ENCODE measurements around the gene MLF1.

DNA sequence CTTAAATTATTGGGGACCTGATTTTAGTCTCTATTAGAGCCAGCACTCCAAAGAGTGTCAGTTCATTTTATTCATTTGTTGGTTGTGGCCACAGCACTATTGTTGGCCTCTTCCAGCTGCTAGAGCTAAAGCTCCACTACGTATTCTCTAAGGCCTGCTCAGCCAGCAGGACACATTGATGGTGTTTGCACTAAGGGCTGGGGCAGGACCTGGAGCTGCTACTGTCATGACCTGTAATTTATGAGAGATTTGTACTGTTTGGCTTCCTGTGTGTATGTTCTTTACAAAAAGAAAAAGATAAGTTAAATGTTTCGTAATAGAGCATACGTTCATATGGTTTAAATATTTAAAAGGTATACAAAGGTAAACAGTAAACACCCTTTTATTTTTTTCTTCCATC is 81.5 kb downstream of the MLF1 start:
- TF ChIP-seq, protein P1, sequence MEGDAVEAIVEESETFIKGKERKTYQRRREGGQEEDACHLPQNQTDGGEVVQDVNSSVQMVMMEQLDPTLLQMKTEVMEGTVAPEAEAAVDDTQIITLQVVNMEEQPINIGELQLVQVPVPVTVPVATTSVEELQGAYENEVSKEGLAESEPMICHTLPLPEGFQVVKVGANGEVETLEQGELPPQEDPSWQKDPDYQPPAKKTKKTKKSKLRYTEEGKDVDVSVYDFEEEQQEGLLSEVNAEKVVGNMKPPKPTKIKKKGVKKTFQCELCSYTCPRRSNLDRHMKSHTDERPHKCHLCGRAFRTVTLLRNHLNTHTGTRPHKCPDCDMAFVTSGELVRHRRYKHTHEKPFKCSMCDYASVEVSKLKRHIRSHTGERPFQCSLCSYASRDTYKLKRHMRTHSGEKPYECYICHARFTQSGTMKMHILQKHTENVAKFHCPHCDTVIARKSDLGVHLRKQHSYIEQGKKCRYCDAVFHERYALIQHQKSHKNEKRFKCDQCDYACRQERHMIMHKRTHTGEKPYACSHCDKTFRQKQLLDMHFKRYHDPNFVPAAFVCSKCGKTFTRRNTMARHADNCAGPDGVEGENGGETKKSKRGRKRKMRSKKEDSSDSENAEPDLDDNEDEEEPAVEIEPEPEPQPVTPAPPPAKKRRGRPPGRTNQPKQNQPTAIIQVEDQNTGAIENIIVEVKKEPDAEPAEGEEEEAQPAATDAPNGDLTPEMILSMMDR (IDR thresholded peaks at IDR 0.05): no peak
- no peak for TF ChIP-seq POLR2A (IDR thresholded peaks at IDR 0.05)

Data from lower leg skin (tissue), 3 donors.